GM18511 (cell line): ENCODE data around the gene FETUB.
"Not testable (repeated sequence)": the region's sequence is repeated elsewhere in the genome, so short reads cannot be mapped to it uniquely, and the experiment has no call there.

Source experiments
- ATAC-seq: cut with Tn5 transposase; IDR thresholded peaks from one replicate; pipeline ENCODE4 v1.9.1; 2021; ENCODE audit warnings: mild to moderate bottlenecking, moderate library complexity; ENCODE audit not compliant: unreplicated experiment

The FETUB gene

DNA sequence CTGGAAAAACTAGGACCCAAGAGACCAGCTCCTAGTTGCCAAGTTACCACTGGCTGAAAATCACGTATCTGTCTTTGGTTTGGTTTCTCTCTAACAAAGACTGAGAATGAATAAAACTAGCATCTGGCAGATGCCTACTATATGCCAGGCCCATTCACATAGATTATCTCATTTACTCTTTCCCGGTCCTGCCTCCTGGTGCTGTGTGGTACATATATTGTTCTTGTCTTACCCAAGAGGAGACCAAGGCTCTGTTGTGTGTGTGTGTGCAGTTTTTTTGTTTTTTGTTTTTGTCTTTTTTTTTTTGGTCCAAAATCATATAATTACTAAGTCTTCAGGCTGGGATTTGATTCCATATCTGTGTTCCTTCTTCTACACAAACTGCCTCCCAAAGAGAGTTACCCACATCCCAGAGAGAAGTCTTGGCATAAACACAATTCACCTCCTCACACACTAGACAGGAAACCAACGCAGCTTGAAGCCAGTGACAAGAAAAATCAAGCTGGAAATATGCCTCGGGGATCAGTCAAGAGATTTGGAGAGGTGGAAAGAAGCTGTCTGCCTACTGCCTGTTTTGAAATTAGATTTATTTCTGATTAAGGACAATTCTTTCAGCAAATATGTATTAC lies 26.4 kb upstream of the FETUB start:
- ATAC-seq: no peak

DNA sequence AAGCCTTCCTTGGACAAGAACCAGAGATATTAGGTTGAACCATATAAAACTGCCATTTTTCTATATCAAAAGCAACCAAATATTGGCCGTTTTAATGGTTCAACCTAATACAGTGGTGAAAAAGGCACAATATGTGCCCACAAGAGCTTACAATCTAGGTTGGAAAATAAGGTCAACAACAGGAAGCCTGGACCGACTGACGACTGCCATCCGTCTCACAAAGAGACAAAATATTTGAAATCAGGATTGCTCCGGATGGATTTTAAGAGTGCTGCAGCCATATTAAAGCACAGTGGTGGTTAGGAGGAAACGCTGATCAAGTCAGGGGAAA lies 26.0 kb upstream of the FETUB start:
- ATAC-seq: no peak

- peak; percentile 61 for ATAC-seq
These were observed 25.4 kb upstream of the FETUB start for GRCh38 chr3:186614597-186615483.

- ATAC-seq: no peak
These were observed 23.9 kb upstream of the FETUB start for GRCh38 chr3:186616299-186616617.

GRCh38 chr3:186617036-186617946 lies 22.9 kb upstream of the FETUB start:
- peak; percentile 94 for ATAC-seq

GRCh38 chr3:186618318-186618938 lies 21.8 kb upstream of the FETUB start:
- no peak for ATAC-seq

GRCh38 chr3:186619787-186620212 lies 20.4 kb upstream of the FETUB start:
- ATAC-seq: no peak

- ATAC-seq: no peak
These were observed 19.7 kb upstream of the FETUB start for GRCh38 chr3:186620213-186621092.

DNA sequence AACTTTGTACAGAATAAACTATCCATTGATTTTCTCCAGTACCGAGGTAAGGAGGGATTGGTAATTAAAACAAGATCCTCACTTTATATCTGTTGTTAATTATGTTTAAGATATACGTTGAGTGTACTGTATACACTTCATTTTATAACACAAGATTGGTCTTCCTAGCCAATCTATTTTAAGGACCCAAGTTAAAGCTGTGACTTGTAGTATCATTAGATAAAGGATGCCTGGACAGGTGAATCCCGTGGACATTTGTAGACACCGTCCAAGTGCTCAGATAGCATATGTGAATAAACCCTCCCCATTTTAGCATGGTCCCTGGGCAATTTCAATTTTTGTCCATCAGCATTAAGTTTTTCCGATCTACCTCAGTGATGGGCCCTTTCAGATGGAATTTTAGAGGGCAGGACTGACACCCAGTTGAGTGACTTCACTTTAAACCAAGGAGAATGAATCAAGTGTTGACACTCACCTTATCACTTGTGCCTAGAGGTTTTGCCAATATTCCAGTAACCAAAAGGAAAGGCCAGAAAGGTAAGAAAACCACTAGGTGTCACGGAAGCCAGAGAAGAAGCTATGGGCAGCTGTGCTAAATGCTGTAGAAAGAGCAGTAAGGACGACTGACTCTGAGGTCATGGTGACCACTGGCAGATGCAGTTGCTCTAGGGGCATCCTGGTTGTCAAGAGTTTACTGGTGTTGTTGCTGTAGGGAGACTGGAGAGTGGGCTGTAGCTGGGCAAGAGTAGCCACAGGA lies 18.1 kb upstream of the FETUB start:
- no peak for ATAC-seq

GRCh38 chr3:186622651-186623310 lies 17.4 kb upstream of the FETUB start:
- no peak for ATAC-seq

DNA sequence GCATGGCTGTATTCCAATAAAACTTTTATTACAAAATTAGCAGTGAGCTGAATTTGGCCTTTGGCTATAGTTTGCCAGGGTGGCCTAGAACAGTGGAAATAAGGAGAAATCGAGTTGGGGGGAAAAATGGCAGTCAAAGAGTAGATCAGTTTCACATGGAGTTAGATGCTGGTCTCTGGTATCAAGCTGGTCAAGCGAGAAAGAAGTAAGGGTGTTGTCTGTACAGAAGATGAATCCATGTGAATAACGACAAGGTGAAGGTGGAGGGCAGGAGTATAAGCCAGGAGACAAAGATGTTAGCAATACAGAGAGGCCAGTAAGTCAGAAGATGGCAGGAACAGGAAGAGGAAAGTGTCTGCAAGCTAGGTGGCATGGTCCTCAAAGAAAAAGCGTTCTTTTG lies 15.6 kb upstream of the FETUB start:
- ATAC-seq: no peak

- no peak for ATAC-seq
These were observed 14.6 kb upstream of the FETUB start for GRCh38 chr3:186625600-186626042.

DNA sequence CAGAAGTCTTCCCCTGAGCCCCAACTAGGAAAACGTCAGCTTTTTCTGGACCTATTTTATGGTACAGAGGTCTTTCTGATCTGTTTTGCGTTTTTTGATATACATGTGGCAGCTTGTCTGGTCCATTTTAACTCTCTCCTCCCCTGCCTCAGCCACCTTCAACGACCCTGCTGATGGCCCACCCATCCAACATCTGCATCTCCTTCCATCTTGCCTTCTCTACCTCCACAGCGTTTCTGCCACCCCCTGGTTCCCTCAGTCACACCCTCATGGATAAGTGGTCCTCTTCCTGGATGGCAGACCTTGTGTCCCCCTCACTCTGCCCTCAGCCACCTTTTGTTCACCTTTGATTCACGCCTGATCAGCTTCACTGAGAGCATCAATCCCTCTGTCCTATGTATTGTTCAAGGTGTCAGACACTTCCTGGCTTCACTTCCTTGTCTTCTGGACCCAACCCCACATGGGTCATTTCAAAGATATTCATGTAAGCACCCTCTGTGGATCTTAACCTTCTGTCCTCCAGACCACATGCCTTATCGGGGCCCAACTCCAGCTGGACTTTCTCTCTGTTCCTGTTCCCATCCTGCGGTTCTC lies 13.8 kb upstream of the FETUB start:
- no peak for ATAC-seq

DNA sequence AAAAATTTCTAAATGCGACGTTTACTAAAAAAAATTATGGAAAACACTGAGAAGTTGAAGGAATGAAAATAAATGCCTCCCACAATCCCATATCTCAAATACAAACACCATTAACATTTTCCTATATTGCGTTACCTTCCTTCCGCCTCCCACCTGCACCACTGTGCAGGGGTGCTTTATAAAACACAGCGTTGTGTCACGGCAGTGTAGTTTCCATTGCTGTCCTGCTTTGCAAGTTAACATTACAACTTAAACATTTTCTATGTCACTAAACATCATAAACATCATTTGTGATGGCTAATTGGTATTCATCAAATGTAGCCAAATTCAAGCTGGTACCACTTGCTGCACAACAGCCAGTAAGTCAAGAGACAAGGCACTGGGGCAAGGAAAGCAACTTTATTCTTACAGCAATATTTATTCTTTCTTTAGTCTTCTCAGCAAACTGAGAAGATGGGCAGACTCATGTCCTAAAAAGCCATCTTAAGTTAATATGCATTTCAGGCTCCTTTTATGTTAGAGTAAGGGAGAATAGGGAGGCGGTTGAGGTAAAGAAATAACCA lies 12.3 kb upstream of the FETUB start:
- ATAC-seq: no peak

GRCh38 chr3:186628756-186629155 lies 11.4 kb upstream of the FETUB start:
- no peak for ATAC-seq

- no peak for ATAC-seq
These were observed 9.1 kb upstream of the FETUB start for GRCh38 chr3:186630950-186631641.

DNA sequence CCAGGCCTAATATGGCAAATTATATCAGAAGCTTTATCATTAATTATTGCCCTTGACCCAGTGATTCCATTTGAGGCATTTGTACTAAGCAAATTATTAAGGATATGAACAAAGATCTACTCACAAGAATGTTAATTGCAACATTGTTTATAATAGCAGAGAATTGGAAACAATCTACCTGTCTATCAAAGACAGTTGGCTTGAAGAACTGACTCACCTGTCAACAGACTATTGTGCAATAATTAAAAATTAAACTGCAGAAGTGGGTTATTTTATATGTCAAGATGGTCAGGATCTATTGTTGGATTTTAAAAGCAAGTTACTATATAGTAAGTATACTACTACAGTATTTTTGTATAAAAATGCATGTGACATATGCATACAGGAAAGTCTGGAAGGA lies 6.7 kb upstream of the FETUB start:
- ATAC-seq: no peak

- ATAC-seq: not testable (repeated sequence)
These were observed 6.0 kb upstream of the FETUB start for GRCh38 chr3:186634207-186634606.
